ENCODE measurements around the gene XKRX. TPM values are rescaled to one million over a fixed set of nuclear protein-coding genes. Genes with fewer than 3 reads are reported as not detected.
A peak's percentile ranks its signal among the peaks of the same experiment; 100 is the strongest.

The XKRX gene
- total RNA-seq (2014; rRNA removed; shearing (Covaris generic)): not detected in 2 replicates

DNA sequence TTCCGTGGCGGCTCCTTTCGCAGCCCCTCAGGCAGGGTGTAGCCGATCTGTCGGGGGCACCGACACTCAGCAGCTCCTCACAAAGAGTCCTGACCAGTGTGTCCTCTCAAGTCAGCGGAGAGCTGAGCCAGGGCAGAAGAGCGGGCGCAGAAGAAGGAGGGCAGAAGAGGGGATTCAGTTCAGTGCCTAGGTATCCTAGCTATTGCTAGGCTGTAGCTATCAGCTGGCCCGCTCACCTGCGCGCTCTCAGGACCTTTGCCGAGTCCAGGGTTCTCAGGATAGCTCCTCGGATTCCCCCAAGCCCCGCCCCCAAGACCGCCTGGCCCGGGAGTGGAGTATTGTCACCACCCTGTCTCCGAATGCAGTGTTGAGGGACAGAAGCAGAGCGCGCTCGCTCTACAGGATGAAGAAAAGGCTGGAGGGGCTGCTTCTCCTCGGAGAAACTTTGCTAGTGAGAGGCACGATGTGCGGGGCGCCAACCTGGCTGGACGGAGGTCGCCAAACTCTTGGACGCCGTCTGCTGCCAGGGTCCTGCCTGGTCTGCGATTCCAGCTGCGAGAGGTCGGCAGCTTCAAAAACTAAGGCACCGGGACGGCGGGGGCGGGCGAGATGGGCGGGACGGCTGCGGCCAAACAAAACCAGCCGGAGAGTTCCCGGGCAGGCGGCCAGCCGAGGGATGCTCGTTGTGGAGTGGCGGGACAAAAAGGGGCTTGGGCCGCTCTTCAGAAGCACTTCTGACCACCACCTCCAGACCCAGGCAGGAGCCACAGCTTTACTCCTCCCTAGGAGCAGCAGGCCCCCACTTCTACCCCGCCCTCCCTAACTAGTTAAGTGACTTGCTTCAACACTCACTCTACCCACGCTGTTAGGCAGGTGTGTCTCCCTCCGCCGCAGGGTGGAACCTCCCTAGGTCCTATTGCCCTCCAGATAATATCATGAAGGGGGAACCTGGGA is at the start of gene XKRX:
XKRX (minus strand) TSS at position 258 of the 954 bp plus-strand sequence. CDS start 613 bp downstream, outside the sequence.
- peak; percentile 11 for DNase-seq (ENCODE audit: low read depth)

DNA sequence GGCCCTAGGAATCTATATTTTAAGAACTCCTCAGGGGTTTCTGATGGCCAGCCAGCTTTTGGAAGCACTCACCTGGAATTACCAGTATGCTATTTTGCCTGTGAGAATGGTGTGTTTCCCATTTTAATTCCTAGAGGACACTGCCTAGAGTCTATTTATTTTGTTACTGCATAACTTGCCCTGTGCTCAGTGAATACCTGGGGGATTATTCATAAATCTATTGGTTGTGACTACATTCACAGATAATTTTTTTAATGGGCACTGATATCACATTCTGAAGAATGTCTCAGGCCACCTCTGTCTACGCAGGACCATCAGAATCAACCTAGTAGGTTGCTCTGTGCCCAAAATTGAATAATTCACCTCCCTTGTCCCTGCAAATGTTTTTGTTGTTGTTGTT is 47.5 kb upstream of the XKRX start:
- no peak for DNase-seq (ENCODE audit: low read depth)

DNA sequence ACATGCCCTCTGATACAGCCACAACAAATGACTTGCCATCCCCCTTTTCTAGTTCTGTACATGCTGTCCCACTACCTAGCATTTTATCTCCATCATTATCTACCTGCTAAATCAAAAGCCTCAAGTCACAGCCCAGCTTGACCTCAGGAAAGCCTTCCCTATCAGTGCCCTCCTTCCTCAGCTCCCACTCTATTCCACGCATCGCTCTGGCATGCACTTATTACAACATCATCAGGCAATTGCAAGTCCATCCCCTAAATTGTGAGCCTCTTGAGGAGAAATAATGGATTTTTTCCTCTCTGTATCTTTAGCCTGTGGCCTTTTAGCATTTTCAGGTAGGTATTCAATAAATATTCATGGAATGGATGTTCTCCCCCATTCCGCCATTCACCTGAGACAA is 46.5 kb upstream of the XKRX start:
- DNase-seq (ENCODE audit: low read depth): no peak

DNA sequence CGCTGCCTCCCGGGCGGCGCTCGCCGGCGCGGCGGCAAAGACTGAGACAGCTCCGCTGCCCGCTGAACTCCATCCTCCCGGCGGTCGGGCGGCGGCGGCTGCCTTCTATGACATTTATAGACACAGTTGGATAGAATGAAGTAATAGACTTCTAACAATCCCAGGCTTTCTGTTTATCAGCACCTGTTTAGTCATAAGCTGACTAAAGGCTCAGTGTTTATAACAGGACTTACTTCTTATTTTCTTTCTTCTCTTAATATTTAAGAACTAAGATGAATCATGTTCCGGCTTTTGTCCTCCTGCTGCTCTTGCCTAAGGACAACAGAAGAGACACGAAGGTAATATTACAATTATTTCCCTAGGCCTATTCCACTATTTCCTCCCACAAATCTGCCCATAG is 44.7 kb upstream of the XKRX start:
- DNase-seq (ENCODE audit: low read depth): no peak

DNA sequence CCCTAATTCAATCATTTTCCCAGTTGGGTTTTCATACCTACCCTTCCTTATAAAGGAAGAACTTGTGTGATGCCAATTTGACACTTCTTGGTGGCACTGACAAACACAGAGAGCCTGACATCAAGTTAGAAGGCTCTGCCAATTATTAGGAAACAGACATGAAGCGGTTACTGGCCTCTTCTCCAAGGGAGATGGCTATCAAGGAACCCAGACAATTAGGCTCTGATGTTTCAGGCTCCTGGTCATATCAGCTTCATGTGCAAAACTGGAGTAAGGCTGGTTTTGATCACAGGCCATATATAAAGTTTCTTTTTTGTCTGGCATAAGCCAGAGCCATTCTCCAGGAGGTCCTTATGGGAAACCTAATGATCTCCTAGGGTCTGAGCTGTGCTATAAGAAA is 41.2 kb upstream of the XKRX start:
- no peak for DNase-seq (ENCODE audit: low read depth)

DNA sequence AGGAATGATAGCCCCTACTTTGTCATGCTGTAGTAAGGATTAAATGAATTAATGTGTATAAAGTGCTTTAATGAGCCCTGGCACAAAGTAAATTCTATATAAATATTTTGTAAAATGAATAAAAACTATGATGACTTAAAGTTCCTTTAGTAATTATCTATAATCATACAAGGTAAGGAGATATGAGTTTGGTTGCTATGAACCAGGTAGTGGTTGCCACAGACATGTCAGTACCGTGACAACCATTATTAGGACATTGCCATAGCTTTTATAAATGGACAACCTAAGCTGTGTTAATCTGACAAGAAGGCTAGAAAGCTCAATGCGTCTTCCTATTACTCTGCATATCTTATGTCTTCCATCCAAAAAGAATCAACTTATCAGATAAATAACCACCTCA is 40.7 kb upstream of the XKRX start, which contains the start of gene ARL13A:
ARL13A (plus strand) TSS at position 301 of the 400 bp plus-strand sequence. CDS start 3,982 bp downstream, outside the sequence.
- DNase-seq (ENCODE audit: low read depth): no peak

DNA sequence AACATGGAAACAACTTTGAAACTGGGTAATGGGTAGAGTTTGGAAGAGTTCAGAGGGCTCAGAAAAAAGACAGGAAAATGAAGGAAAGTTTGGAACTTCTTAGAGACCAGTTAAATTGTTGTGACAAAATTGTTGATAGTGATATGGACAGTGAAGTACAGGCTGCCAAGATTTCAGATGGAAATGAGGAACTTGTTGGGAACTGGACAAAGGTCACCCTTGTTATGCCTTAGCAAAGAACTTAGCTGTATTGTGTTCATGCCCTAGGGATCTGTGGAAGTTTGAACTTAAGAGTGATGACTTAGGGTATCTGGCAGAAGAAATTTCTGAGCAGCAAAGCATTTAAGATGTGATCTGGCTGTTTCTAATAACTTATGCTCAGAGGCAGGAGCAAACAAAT is 35.6 kb upstream of the XKRX start:
- no peak for DNase-seq (ENCODE audit: low read depth)

DNA sequence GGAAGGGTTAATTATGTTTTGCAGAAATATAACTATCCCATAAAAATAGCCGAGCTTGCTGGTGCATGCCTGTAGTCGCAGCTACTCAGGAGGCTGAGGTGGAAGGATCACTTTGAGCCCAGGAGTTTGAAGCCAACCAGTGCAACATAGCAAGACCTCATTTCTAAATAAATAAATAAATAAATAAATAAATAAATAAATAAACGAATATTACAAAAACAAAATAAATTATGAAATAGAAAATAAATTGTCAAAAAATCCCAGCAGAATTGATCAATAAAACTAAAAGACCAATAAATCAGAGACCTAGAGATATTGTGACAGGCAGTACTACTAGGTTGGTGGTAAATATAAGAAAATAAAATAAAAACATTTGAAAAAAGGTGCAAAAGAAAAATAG is 34.1 kb upstream of the XKRX start:
- no peak for DNase-seq (ENCODE audit: low read depth)

DNA sequence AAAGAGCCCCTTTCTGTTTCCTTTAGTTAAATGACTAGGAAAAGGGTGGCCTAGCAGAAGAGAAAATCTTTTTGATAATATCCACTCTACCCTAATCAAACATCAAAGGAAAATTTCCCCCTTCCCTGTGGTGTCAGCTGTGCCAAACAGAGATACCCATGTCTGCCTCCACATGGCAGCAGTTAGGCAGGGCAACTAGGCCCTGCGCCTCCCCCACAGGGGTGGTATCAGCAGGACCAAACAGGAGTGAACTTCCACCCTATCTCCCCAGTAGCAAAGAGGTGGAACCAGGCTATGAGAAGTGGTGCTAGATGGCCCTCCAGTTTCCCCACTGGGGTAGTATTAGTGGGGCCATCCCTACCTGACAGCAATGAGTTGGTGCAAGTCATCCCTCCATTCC is 19.8 kb upstream of the XKRX start:
- no peak for DNase-seq (ENCODE audit: low read depth)

DNA sequence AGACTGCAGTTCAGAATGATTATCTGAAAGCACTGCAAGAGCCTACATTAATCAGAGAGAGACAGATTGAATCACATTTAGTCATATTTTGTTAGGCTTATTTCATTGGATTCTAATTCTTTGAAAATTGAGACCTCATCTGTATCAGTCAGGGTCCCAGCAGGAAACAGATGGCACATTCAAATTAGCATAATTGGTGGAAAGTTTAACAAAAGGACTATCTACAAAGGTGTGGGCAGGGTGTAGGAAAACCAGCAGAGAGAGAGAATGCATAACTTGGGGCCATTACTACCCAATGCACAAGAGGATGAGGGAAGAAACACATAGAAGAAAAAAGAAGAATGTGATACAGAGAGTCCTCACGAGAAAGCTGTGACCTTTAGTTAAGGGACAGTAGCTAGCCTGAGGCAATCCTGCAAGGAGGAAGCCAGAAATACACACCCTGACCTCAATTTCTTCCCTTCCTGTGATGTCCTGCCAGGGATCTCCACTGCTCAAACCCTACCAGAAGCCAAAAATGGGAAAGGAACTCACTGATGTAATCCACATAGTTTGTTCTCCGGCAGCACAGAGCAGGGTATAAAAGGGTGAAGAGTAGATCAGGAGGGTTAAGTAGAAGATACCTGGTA is 17.7 kb upstream of the XKRX start:
- DNase-seq (ENCODE audit: low read depth): no peak

DNA sequence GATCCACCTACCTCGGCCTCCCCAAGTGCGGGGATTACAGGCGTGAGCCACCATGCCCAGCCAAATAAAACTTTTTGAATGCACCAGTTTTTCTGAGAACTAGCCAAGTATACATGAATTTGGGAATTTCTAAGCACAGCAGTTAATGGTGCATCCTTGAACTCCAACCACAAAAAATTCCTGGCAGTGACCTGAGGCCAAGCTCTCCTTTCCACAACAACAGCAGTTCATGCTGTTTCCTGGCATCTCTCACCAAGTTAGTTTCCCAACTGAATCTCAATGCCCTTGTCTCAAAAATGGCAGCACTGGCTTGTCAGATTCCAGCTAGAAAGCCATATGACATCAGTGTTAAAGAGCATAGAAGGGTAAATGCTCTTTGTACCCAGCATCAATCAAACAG is 15.9 kb upstream of the XKRX start:
- no peak for DNase-seq (ENCODE audit: low read depth)

DNA sequence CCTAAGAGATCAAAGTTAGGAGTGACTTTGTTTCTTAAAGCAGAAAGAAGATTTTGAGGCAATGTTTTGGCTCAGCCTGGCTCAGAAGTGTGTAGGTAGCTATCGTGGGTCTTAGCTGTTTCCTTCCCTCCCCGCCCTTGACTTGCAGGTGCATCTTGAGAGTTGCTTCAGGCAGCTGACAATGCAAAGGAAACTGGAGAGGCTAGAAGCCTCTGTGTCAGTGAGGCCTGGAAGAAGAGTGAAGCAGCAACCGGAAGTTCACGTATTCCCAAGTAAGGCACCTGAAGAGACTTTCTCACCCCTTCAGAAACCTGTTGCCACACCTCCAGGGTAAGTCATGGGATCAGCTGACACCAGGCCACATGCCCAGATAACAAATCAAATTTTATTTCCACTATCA is 10.6 kb upstream of the XKRX start:
- no peak for DNase-seq (ENCODE audit: low read depth)

DNA sequence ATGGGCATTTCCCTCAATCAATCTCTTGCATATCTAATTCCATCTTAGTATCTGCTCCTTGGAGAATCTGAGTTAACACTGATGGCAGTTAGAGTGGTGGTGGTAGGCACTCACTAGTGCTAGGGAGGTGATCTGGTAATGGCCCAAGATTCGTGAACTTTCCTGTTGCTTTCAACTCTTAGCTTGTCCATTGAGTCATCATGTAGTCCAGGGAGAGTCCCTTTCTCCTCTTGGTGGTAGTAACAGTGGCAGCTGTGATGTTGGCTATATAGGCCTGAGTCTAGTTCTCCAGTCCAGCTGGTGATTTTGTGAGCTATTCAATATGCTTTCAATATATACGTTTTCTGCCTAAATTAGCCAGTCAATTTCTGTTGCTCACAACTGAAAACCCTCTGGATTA is 7.0 kb upstream of the XKRX start:
- no peak for DNase-seq (ENCODE audit: low read depth)

DNA sequence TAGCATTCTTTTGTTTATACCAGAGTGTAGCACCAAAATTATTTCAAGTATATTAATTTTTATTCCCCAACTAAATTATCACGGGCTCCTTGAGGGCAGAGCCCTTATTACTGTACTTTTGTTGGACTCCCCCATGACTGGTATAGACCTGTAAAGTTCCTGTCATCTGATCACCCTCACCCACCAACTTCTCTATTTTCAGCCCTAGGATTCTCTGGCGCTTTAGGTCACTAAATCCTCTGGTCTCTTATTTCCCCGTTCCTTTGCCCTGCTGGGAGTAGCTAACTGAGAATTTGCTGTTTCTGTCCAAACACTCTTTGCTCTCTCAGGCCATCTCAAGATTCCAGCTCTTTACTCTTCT is 3.2 kb upstream of the XKRX start:
- DNase-seq (ENCODE audit: low read depth): no peak

DNA sequence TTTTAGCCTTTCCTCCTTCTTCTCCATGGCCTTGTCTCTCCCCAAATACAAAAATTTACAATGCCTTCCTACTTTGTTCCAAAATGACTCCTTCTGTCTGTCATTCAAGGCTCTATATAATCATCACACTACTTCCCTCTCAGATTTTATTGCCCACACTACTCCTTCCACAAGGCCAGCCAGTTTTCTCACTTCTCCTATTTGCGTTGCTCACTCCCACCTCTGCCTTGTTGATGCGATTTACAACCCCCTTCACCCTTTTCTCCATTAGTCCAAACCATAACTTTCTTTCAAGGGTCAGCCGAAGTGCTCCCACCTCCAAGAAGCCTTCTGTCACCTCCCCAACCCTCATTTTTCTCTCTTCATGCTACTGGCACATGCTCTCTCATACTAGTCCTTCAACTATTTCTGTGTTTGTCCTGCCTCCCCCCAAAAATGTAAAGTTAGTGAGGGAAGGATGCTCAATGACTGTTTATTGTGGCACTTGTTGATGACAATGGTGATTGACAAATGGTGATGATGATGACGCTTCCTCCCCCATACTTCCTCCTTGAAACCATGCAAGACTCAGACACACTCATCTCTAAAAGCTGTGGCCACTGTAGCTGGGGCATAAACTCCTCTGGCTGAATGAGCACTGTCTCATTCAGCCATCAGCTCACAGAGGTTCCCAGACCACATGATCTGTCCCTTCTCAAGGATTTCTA is 2.7 kb upstream of the XKRX start:
- no peak for DNase-seq (ENCODE audit: low read depth)

DNA sequence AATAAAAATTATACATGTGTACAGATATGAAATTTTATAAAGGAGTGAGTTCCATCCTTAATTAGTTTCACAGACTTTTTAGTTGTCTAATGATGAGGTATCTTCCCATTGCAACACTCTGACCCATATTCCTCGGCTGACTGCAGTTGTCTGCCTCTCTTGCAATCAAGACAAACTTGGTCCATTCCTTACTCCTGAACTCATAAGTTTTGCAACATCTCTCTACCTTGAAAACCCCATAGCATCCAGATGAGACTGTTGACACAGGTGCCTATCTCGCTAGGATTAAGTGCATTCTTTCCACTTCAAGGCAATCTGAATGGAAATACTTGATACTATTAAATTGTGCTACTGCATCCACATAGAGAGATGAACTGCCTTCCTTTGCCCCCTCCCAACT is 2.3 kb downstream of the XKRX start:
- DNase-seq (ENCODE audit: low read depth): no peak

DNA sequence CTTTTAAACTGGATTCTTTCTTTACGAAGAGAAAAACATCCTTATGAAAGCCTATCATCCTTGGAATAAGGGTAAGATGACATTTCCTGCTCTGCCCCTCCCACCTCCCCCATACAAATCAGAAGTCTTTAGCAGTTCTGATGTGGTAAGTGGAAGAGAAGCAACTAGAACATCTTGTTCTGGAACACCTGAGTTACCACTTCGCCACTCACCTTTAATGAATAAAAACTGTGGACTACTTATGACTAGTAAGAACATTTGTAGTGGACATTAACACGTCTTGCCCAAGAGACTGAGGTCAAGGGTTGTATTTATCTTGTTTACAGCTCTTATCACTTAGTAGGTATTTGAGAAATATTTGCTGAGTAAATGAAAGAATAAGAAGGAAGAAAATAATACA is 4.3 kb downstream of the XKRX start:
- no peak for DNase-seq (ENCODE audit: low read depth)

DNA sequence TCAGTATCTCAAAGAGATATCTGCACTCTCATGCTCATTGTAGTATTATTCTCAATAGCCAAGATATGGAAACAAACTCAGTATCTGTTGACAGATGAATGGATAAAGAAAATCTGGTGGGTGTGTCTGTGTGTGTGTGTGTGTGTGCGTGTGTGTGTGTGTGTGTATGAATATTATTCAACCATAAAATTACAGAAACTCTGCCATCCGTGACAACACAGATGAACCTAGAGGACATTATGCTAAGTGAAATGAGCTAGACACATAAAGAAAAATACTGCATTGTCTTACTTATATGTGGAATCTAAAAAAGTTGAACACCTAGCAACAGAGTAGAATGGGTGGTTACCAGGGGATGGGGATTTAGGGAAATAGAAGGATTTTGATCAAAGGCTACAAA is 13.2 kb downstream of the XKRX start:
- DNase-seq (ENCODE audit: low read depth): no peak

DNA sequence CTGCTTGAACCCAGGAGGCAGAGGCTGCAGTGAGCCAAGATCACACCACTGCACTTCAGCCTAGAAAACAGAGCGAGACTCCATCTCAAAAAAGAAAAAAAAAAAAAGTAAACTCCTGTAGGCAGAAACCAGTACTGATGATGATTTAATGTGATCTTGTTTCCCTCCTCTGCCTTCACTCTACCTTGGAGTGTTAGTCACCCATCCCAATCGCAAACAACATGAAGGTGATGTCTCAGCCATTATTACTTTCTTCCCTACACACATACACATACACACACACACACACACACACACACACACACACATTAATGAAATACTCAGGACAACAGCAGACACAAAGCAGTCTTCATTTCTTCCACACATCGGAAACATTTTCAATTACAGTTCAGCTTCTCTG is 15.6 kb downstream of the XKRX start:
- DNase-seq (ENCODE audit: low read depth): no peak

DNA sequence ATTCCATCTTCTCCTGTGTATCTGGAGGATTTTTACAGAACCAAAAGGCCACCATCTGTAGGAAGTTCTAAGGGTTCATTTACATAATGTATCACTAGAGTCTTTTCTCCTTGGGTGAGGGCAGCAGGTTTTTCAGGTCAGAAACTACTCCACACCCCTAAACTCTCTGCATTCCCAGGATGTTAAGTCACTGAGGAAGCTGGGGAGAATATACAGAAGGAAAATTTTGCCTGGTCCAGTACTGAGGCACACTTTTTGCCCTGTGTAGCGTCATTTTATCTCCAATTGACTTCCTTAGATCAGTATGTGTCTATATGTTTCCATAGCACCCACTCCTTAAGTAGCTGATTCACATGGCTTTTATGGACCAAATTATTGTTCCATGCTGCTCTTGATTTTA is 17.0 kb downstream of the XKRX start:
- DNase-seq (ENCODE audit: low read depth): no peak

DNA sequence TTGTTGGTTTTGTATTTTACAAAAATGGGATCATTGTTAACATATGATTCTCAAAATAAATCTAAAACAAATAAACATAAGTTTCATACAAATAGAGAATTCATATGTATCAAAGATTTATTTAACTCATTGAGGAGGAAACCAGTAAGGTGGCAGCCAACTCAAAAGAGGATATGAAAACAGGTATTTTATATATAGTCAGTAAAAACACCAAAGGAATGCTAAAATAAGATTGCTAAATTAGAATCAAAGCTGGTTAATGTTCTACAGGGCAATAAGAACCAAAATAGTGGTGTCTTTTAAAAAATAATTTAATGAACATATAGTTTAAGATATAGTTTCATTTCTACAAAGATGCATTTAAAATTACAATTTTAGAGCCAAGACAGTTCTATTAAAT is 23.1 kb downstream of the XKRX start:
- DNase-seq (ENCODE audit: low read depth): no peak

DNA sequence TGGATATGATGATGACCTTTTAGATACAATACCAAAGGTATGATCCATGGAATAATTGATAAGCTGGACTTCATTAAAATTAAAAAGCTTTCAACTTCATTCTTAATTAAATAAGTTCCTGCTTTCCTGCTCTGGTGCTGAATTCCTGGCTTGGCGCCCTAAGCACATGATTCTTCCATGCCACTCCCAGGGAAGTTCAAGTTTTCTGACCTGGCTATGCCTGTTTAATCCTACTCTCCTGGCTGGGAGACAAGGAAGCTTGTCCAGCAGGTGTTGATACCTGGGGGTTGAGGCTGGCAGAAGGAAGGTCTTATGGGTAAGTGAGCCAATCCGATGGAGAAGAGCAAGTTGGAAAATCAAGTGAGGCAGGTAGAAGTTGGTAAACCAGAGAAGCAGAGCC is 24.3 kb downstream of the XKRX start:
- no peak for DNase-seq (ENCODE audit: low read depth)

Measured in Daoy (cell line).